Thyroid gland (tissue), 4 donors: ENCODE results near the gene DPYSL3.

ENCODE experiments used
- POLR2A ChIP-seq, 2 donors: fragments of 450-650 bp; IDR thresholded peaks; one replicate each; pipeline ENCODE4 v1.6.1; 2017; ENCODE audit warnings: antibody characterized with exemption in 2 of 2, mild to moderate bottlenecking in 2 of 2, moderate library complexity in 1 of 2
- TF ChIP-seq, protein P1 (sequence below), 6 experiments: fragments of 200-600 bp in 3 of 6; fragments of 450-650 bp in 3 of 6; sonication (generic) in 3 of 6; IDR thresholded peaks; one replicate each; pipeline ENCODE4 v1.5.1; 2016 to 2019; ENCODE audit warnings: antibody characterized with exemption in 6 of 6, mild to moderate bottlenecking in 2 of 6, inconsistent platforms in 1 of 6, moderate library complexity in 1 of 6

DNA sequence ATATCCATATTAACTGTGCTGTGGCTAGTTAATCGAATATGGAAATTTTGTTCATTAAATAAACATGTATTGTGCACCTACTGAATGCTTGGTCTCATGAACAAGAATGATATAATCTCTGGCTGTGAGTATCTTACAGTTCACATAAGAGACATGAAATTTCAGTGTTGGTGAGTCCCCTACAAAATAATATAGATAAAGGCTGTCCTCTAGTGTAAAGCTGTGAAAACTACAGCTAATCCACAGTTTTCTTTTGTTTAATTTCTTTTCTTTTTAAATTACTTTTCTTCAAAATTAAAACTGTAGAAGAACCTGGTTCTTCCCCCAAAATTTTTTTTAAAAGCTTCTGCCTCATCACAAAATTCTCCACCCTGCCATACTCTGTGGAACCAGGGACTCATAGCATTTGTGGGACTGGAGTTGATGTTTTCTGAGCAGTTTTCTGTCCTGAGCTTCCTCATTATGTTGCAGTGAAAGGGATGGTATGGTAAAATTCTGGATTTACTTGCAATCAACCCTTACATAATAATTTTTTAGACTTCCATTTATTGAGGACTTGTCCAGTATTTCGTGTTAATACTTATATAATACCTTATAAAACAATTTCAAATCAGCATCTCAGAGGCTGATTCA, 140.0 kb downstream of the DPYSL3 start:
- TF ChIP-seq, protein P1, sequence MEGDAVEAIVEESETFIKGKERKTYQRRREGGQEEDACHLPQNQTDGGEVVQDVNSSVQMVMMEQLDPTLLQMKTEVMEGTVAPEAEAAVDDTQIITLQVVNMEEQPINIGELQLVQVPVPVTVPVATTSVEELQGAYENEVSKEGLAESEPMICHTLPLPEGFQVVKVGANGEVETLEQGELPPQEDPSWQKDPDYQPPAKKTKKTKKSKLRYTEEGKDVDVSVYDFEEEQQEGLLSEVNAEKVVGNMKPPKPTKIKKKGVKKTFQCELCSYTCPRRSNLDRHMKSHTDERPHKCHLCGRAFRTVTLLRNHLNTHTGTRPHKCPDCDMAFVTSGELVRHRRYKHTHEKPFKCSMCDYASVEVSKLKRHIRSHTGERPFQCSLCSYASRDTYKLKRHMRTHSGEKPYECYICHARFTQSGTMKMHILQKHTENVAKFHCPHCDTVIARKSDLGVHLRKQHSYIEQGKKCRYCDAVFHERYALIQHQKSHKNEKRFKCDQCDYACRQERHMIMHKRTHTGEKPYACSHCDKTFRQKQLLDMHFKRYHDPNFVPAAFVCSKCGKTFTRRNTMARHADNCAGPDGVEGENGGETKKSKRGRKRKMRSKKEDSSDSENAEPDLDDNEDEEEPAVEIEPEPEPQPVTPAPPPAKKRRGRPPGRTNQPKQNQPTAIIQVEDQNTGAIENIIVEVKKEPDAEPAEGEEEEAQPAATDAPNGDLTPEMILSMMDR (IDR thresholded peaks at IDR 0.05) = peak; percentile 33 to 89 (median 69)
- TF ChIP-seq POLR2A (IDR thresholded peaks at IDR 0.05) = no peak
